ENCODE results near the gene EARS2.

DNA sequence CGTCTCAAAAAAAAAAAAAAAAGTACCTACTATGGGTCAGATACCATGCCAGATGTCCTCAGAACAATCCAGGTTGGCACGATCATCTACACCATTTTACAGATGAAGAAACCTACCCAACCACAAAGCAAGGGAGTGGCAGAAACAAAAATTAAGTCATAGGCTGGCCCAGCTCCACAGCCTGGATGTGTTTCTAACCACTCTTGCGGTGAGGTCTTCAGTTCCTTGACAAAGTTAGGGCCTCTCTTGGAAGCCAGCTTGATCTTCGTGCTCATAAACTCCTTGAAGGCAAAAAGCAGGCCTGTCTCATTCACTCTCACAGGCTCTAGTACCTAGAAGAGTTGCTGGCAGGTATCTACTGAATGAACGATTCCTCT is 53.1 kb downstream of the EARS2 start:
- no peak for TF ChIP-seq POLR2A (IDR thresholded peaks at IDR 0.05)
- TF ChIP-seq CTCF (IDR thresholded peaks at IDR 0.05): no peak
